Mesendoderm (in vitro differentiated cells): ENCODE results near the gene FLT3LG.
A peak's percentile ranks its signal among the peaks of the same experiment; 100 is the strongest.

Experiments
- DNase-seq: peaks from one replicate; pipeline ENCODE4 v3.0.0; 2013
- H2AK5ac ChIP-seq: 2 replicates; pipeline ENCODE4 v1.6.1; 2013; ENCODE audit warnings: low read length, inconsistent platforms
- H2BK120ac ChIP-seq: 2 replicates; pipeline ENCODE4 v1.6.1; 2013; ENCODE audit warnings: low read depth, mild to moderate bottlenecking, low read length, moderate library complexity, mixed read lengths
- H2BK15ac ChIP-seq: replicated peaks from 2 replicates; pipeline ENCODE4 v1.6.1; 2013; ENCODE audit warnings: low read depth, mild to moderate bottlenecking, moderate library complexity
- H2BK5ac ChIP-seq: 2 replicates; pipeline ENCODE4 v1.6.1; 2013; ENCODE audit warnings: low read length, inconsistent platforms
- H3K18ac ChIP-seq: 2 replicates; pipeline ENCODE4 v1.6.1; 2013; ENCODE audit warnings: mild to moderate bottlenecking, low read length, mixed read lengths
- H3K23ac ChIP-seq: one replicate; pipeline ENCODE4 v1.6.1; 2013; ENCODE audit warnings: low read length
- H3K27ac ChIP-seq: 2 replicates; pipeline ENCODE4 v1.5.1; 2013; ENCODE audit warnings: low read depth, mild to moderate bottlenecking, inconsistent platforms, low read length, moderate library complexity
- H3K27me3 ChIP-seq: 2 replicates; pipeline ENCODE4 v1.6.1; 2013; ENCODE audit warnings: low read length, control low read depth, mild to moderate bottlenecking, inconsistent platforms; ENCODE audit not compliant: insufficient read depth, poor library complexity
- H3K36me3 ChIP-seq: 2 replicates; pipeline ENCODE4 v1.6.1; 2013; ENCODE audit warnings: low read length, inconsistent platforms; ENCODE audit not compliant: control insufficient read depth, insufficient read depth
- H3K4ac ChIP-seq: one replicate; pipeline ENCODE4 v1.6.1; 2013; ENCODE audit warnings: low read depth, mild to moderate bottlenecking, low read length, moderate library complexity
- H3K4me1 ChIP-seq: 2 replicates; pipeline ENCODE4 v1.6.1; 2013; ENCODE audit warnings: low read depth, low read length, inconsistent platforms; ENCODE audit not compliant: control insufficient read depth
- H3K4me2 ChIP-seq: 2 replicates; pipeline ENCODE4 v1.6.1; 2013; ENCODE audit warnings: low read length
- H3K4me3 ChIP-seq: 2 replicates; pipeline ENCODE4 v1.5.1; 2013; ENCODE audit warnings: mild to moderate bottlenecking, low read length
- H3K56ac ChIP-seq: one replicate; pipeline ENCODE4 v1.6.1; 2013; ENCODE audit warnings: low read length
- H3K79me1 ChIP-seq: 2 replicates; pipeline ENCODE4 v1.6.1; 2013; ENCODE audit warnings: low read length, inconsistent platforms
- H3K79me2 ChIP-seq: 2 replicates; pipeline ENCODE4 v1.6.1; 2013; ENCODE audit warnings: mild to moderate bottlenecking, low read length; ENCODE audit not compliant: control insufficient read depth, insufficient read depth
- H3K9ac ChIP-seq: 2 replicates; pipeline ENCODE4 v1.6.1; 2013; ENCODE audit warnings: low read length, inconsistent platforms
- H4K5ac ChIP-seq: one replicate; pipeline ENCODE4 v1.6.1; 2013; ENCODE audit warnings: low read length
- H4K8ac ChIP-seq: one replicate; pipeline ENCODE4 v1.6.1; 2013; ENCODE audit warnings: low read depth, mild to moderate bottlenecking, control low read depth, low read length, moderate library complexity
- WGBS: extraction: QIAGEN DNeasy Blood & Tissue Kit; methylation state at CpG from one replicate; pipeline ENCODE4 v1.1.7; 2013; ENCODE audit warnings: low lambda C conversion rate, missing lambda C conversion rate; ENCODE audit not compliant: insufficient coverage; ENCODE audit errors: extremely low coverage; 5-methylcytosine and 5-hydroxymethylcytosine counted together

The FLT3LG gene

GRCh38 chr19:49474542-49474924 is 518 bp downstream of the FLT3LG start:
- Histone ChIP-seq H3K4me2 (no peak overlapping the region), H3K18ac (no peak overlapping the region), H3K56ac (no peak overlapping the region), H3K79me1 (no peaks in the 10 kb centered on the region), H3K79me2 (no peaks in the 10 kb centered on the region), H2AK5ac (no peak overlapping the region), H3K9ac (no peak overlapping the region), H2BK120ac (no peak overlapping the region), H3K4me1 (no peaks in the 10 kb centered on the region), H4K8ac (no peak overlapping the region), H3K27me3 (no peaks in the 10 kb centered on the region), H3K27ac (no peak overlapping the region), H3K36me3 (peaks cover 2% of the 10 kb centered on the region), H2BK5ac (no peak overlapping the region), H3K23ac (no peak overlapping the region), H2BK15ac (no peak overlapping the region), H3K4me3 (no peak overlapping the region), H4K5ac (no peak overlapping the region), H3K4ac (no peak overlapping the region)
- DNase-seq, result no peak
- whole genome bisulfite sequencing, result no CpG with 5 or more reads among the region's 11 CpGs

- Histone ChIP-seq H3K27ac (no peak overlapping the region), H3K4me3 (no peak overlapping the region)
Measured at GRCh38 chr19:49475191-49475917, 1.3 kb downstream of the FLT3LG start.

GRCh38 chr19:49475995-49476880 is 2.2 kb downstream of the FLT3LG start:
- Histone ChIP-seq H3K4me2 (no peak overlapping the region), H2BK120ac (no peak overlapping the region), H2BK15ac (no peak overlapping the region), H3K18ac (no peak overlapping the region), H3K4ac (no peak overlapping the region), H3K79me1 (no peaks in the 10 kb centered on the region), H4K8ac (no peak overlapping the region), H3K27ac (no peak overlapping the region), H4K5ac (no peak overlapping the region), H2AK5ac (no peak overlapping the region), H3K9ac (no peak overlapping the region), H3K4me1 (no peaks in the 10 kb centered on the region), H2BK5ac (no peak overlapping the region), H3K4me3 (no peak overlapping the region), H3K23ac (no peak overlapping the region), H3K27me3 (no peaks in the 10 kb centered on the region), H3K56ac (peak overlapping the region; percentile 69), H3K79me2 (no peaks in the 10 kb centered on the region), H3K36me3 (no peaks in the 10 kb centered on the region)
- no CpG with 5 or more reads among the region's 27 CpGs for WGBS
- DNase-seq, result peak; percentile 93

More at GRCh38 chr19:49475191-49475917, 1.3 kb downstream of the FLT3LG start:
- no peak overlapping the region for H4K8ac ChIP-seq
- H3K79me2 ChIP-seq, result no peaks in the 10 kb centered on the region
- H3K56ac ChIP-seq, result no peak overlapping the region
- peaks cover 2% of the 10 kb centered on the region for H3K36me3 ChIP-seq
- no peak overlapping the region for H4K5ac ChIP-seq
- WGBS, result no CpG with 5 or more reads among the region's 15 CpGs
- no peaks in the 10 kb centered on the region for H3K27me3 ChIP-seq
- no peak overlapping the region for H2BK5ac ChIP-seq
- H2BK15ac ChIP-seq, result no peak overlapping the region
- H2AK5ac ChIP-seq, result no peak overlapping the region
- no peaks in the 10 kb centered on the region for H3K4me1 ChIP-seq
- no peak overlapping the region for H3K4ac ChIP-seq
- no peak overlapping the region for H3K4me2 ChIP-seq
- H3K79me1 ChIP-seq, result no peaks in the 10 kb centered on the region
- no peak overlapping the region for H2BK120ac ChIP-seq
- no peak overlapping the region for H3K23ac ChIP-seq
- H3K9ac ChIP-seq, result no peak overlapping the region
- no peak for DNase-seq
- no peak overlapping the region for H3K18ac ChIP-seq

GRCh38 chr19:49479975-49480628 is 6.1 kb downstream of the FLT3LG start:
- Histone ChIP-seq H3K27ac (no peak overlapping the region), H3K56ac (no peak overlapping the region), H2BK120ac (no peak overlapping the region), H3K27me3 (no peaks in the 10 kb centered on the region), H3K4me2 (no peak overlapping the region), H4K5ac (no peak overlapping the region), H3K79me1 (no peaks in the 10 kb centered on the region), H3K4ac (no peak overlapping the region), H3K36me3 (no peaks in the 10 kb centered on the region), H3K79me2 (no peaks in the 10 kb centered on the region), H2BK5ac (no peak overlapping the region), H4K8ac (no peak overlapping the region), H3K18ac (no peak overlapping the region), H3K23ac (no peak overlapping the region), H2AK5ac (no peak overlapping the region), H2BK15ac (no peak overlapping the region), H3K4me1 (no peaks in the 10 kb centered on the region), H3K4me3 (no peak overlapping the region), H3K9ac (no peak overlapping the region)
- DNase-seq, result no peak
- no CpG with 5 or more reads among the region's 14 CpGs for WGBS

GRCh38 chr19:49481020-49481683 is 7.1 kb downstream of the FLT3LG start:
- Histone ChIP-seq H3K4me3 (no peak overlapping the region), H2BK15ac (no peak overlapping the region), H3K23ac (no peak overlapping the region), H2BK120ac (no peak overlapping the region), H3K4me1 (no peaks in the 10 kb centered on the region), H3K36me3 (no peaks in the 10 kb centered on the region), H3K18ac (no peak overlapping the region), H3K27me3 (no peaks in the 10 kb centered on the region), H3K56ac (no peak overlapping the region), H3K4me2 (no peak overlapping the region), H3K4ac (no peak overlapping the region), H3K9ac (no peak overlapping the region), H4K5ac (no peak overlapping the region), H2BK5ac (no peak overlapping the region), H3K79me1 (no peaks in the 10 kb centered on the region), H4K8ac (no peak overlapping the region), H3K27ac (no peak overlapping the region), H3K79me2 (no peaks in the 10 kb centered on the region), H2AK5ac (no peak overlapping the region)
- no CpG with 5 or more reads among the region's 7 CpGs for WGBS
- no peak for DNase-seq
